Kidney epithelial cell (primary cell): ENCODE measurements around the gene ZNF532. TPM values are rescaled to one million over a fixed set of nuclear protein-coding genes. Genes with fewer than 3 reads are reported as not detected.

Experiments used
- DNase-seq: peaks from one replicate; pipeline ENCODE4 v3.0.0-alpha.2; 2010; ENCODE audit warnings: low read depth
- H3K27me3 ChIP-seq: 2 replicates; pipeline ENCODE4 v1.6.0; 2011; ENCODE audit warnings: low read length; ENCODE audit not compliant: control insufficient read depth, insufficient read depth
- H3K36me3 ChIP-seq: 2 replicates; pipeline ENCODE4 v1.5.1; 2011; ENCODE audit warnings: low read length; ENCODE audit not compliant: control insufficient read depth, insufficient read depth
- H3K4me3 ChIP-seq: 2 replicates; pipeline ENCODE4 v1.5.1; 2011; ENCODE audit warnings: low read depth, mild to moderate bottlenecking, control low read depth, low read length
- CTCF ChIP-seq: IDR thresholded peaks from 2 replicates; pipeline ENCODE4 v1.5.1; 2011; ENCODE audit warnings: mild to moderate bottlenecking, moderate library complexity, low read length, control low read depth, inconsistent platforms; ENCODE audit not compliant: insufficient read depth, poor library complexity, severe bottlenecking
- total RNA-seq: library from RNA; depleted of rRNA; stranded (reverse); fragments of >200 nt; gene quantifications from 2 replicates; pipeline ENCODE4 v1.2.3, GENCODE V29; 2015

Gene ZNF532
- total RNA-seq, 1 donor from 2014 or later: 89.5 TPM

- no peak for TF ChIP-seq CTCF
- no peaks in the 10 kb centered on the region for H3K36me3 ChIP-seq
- no peak overlapping the region for H3K4me3 ChIP-seq
- no peak for DNase-seq
- H3K27me3 ChIP-seq: no peaks in the 10 kb centered on the region
Observed at GRCh38 chr18:58845928-58846724, 18.6 kb upstream of the ZNF532 start.

GRCh38 chr18:58847383-58848071, 17.1 kb upstream of the ZNF532 start:
- Histone ChIP-seq H3K27me3 (no peaks in the 10 kb centered on the region), H3K4me3 (no peak overlapping the region), H3K36me3 (no peaks in the 10 kb centered on the region)
- no peak for DNase-seq
- no peak for TF ChIP-seq CTCF

- H3K4me3 ChIP-seq: no peak overlapping the region
Observed at GRCh38 chr18:58848685-58849084, 16.0 kb upstream of the ZNF532 start.

GRCh38 chr18:58850786-58851469, 13.7 kb upstream of the ZNF532 start:
- no peak for DNase-seq
- no peak overlapping the region for H3K4me3 ChIP-seq
- TF ChIP-seq CTCF: no peak

More at GRCh38 chr18:58848685-58849084, 16.0 kb upstream of the ZNF532 start:
- DNase-seq: no peak
- Histone ChIP-seq H3K36me3 (no peaks in the 10 kb centered on the region), H3K27me3 (no peaks in the 10 kb centered on the region)
- no peak for TF ChIP-seq CTCF

GRCh38 chr18:58851856-58852255, 12.8 kb upstream of the ZNF532 start:
- no peak for DNase-seq
- TF ChIP-seq CTCF: no peak
- no peaks in the 10 kb centered on the region for H3K27me3 ChIP-seq

More at GRCh38 chr18:58850786-58851469, 13.7 kb upstream of the ZNF532 start:
- no peaks in the 10 kb centered on the region for H3K27me3 ChIP-seq
- H3K36me3 ChIP-seq: no peaks in the 10 kb centered on the region

More at GRCh38 chr18:58851856-58852255, 12.8 kb upstream of the ZNF532 start:
- no peaks in the 10 kb centered on the region for H3K36me3 ChIP-seq
- no peak overlapping the region for H3K4me3 ChIP-seq
